ENCODE data around the gene CRADD.
A peak's percentile ranks its signal among the peaks of the same experiment; 100 is the strongest.

Gene CRADD

DNA sequence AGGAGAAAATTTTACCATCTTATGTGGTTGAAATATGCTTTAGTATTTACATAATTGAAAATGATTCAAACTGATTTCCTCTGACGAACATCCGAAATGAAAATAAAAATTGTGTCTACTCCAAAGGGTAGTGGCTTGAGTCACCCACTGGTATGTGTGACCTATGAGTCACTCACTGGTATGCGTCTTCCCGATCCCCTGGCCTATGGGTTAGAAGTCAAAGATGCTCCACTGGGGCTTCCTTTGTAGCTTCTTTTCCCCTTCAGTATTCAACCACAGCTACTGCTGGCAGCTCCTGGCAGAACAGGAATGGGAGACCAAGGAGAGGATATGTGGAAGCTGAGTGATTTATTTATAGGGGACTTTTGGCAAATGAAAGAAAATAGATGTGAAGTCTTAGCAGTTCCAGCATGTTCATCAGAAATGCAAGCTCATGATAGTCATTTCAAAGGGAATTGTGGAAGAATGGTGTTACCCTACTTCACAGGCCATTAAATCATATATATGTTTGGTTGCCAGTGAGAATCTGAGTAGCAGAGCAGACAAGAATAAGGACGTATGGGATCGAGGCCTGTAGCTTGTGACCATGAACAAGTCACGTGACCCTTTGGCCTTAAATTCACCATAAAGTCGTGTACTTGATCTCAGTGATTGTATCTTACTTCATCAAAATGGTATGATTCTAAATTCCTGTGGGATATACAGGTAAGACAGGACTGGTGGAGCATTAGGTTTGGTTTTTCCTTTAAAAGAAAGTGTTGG lies 108.3 kb downstream of the CRADD start:
- no peak for TF ChIP-seq CTCF (IDR thresholded peaks at IDR 0.05; ENCODE audit: low read depth, low read length)
- no peak overlapping the region for H3K4me3 ChIP-seq (ENCODE audit: low read depth, low read length)
- in situ Hi-C loops (cut with HindIII; ENCODE audit: low sequenced_read_pairs) = no loop called here
- peak; percentile 95 for DNase-seq (ENCODE audit: low read depth, low spot score)

DNA sequence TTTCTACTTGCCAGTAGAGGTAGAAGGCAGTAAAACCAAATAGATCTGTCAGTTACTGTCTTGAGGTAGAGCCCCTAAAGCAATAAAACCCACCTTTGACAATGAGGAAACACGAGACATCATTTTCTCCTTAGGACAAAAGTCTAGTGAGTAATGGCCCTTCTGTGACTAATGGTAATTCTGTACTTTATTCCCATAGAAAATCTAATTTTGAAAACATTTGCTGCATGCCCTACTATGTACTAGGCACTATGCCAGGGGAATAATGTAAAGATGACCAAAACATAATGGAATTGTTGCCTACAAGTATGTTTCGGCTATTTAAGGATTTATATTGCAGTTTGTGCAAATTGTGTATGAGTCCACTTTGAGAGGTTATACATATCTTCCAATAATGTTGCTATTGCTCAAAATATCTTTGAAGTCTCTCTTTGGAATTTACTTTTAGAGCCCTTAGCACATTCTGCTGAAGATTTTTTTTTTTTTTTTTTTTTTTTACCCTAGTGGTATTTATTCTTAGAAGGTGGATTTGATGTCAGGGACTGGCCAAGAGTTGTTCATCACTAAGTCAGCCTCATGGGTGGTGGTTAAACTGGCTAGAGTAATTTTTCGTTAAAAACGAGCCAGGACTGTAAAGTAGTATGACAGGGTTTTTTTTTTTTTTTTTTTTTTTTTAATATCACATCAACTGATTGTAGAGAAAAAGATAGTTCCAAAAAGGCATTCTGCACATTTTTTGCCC lies 109.7 kb downstream of the CRADD start:
- no peak overlapping the region for H3K4me3 ChIP-seq (ENCODE audit: low read depth, low read length)
- DNase-seq (ENCODE audit: low read depth, low spot score) = peak; percentile 45
- in situ Hi-C loops (cut with HindIII; ENCODE audit: low sequenced_read_pairs) = no loop called here
- no peak for TF ChIP-seq CTCF (IDR thresholded peaks at IDR 0.05; ENCODE audit: low read depth, low read length)

DNA sequence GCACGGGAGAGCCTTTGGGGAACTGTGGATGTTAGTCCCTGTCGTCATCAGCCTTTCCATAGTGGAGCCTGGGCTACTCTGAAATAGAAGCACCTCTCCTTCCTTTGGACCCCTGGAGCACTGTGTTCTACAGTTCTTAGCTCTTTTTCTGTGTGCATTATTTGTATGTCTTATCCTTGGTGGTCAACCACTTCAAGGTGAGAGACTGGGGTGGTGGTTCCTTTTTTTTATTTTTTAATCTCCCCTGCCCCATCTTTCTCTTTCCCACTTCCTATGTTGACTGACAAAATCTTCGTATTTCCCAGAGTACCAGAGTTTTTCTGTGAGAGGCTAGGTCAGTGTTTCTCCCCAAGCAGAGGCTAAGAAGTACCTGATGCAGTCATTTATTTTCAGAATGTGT lies 111.7 kb downstream of the CRADD start:
- H3K4me3 ChIP-seq (ENCODE audit: low read depth, low read length) = no peak overlapping the region
- no peak for DNase-seq (ENCODE audit: low read depth, low spot score)
- TF ChIP-seq CTCF (IDR thresholded peaks at IDR 0.05; ENCODE audit: low read depth, low read length) = no peak
- in situ Hi-C loops (cut with HindIII; ENCODE audit: low sequenced_read_pairs) = no loop called here

- DNase-seq (ENCODE audit: low read depth, low spot score) = no peak
- in situ Hi-C loops (cut with HindIII; ENCODE audit: low sequenced_read_pairs) = no loop called here
- no peak for TF ChIP-seq CTCF (IDR thresholded peaks at IDR 0.05; ENCODE audit: low read depth, low read length)
- H3K4me3 ChIP-seq (ENCODE audit: low read depth, low read length) = no peak overlapping the region
These were observed 112.6 kb downstream of the CRADD start for GRCh38 chr12:93789767-93790166.

- peak; percentile 87 for DNase-seq (ENCODE audit: low read depth, low spot score)
- TF ChIP-seq CTCF (IDR thresholded peaks at IDR 0.05; ENCODE audit: low read depth, low read length) = no peak
- H3K4me3 ChIP-seq (ENCODE audit: low read depth, low read length) = no peak overlapping the region
- in situ Hi-C loops (cut with HindIII; ENCODE audit: low sequenced_read_pairs) = no loop called here
These were observed 113.4 kb downstream of the CRADD start for GRCh38 chr12:93790472-93791152.

GRCh38 chr12:93793007-93793406 lies 115.8 kb downstream of the CRADD start:
- no peak for DNase-seq (ENCODE audit: low read depth, low spot score)
- no peak overlapping the region for H3K4me3 ChIP-seq (ENCODE audit: low read depth, low read length)
- in situ Hi-C loops (cut with HindIII; ENCODE audit: low sequenced_read_pairs) = no loop called here
- no peak for TF ChIP-seq CTCF (IDR thresholded peaks at IDR 0.05; ENCODE audit: low read depth, low read length)

All from astrocyte of the spinal cord (primary cell).